PC-3 (cell line): ENCODE measurements around the gene ADD1. TPM values are rescaled to one million over a fixed set of nuclear protein-coding genes. Genes with fewer than 3 reads are reported as not detected.

Experiments used
- ATAC-seq: fragments of 200-7000 bp; cut with Tn5 transposase; 2 replicates; pipeline ENCODE4 v1.9.1; 2020; ENCODE audit warnings: mild to moderate bottlenecking, moderate library complexity
- BruUV-seq: library from RNA; stranded (reverse); fragments of 400-500 nt; replicated peaks from 2 replicates; lab custom pipeline; 2021; lab: Mats Ljungman, UMichigan
- CTCF ChIA-PET: fragments of 300-600 bp; sonication (Branson Sonifier 250); formaldehyde crosslinking; loops from one replicate; lab custom pipeline; 2022; ENCODE audit warnings: antibody characterized with exemption; lab: Charles Lee
- POLR2A ChIA-PET: fragments of 300-600 bp; sonication (Branson Sonifier 250); formaldehyde crosslinking; loops from one replicate; lab custom pipeline; 2022; ENCODE audit warnings: antibody characterized with exemption; ENCODE audit not compliant: unreplicated experiment; lab: Charles Lee
- DNase-seq: peaks from one replicate; pipeline ENCODE4 v3.0.0-alpha.2; 2015
- H2AFZ ChIP-seq: fragments of 300-600 bp; sonication (generic); 2 replicates; pipeline ENCODE4 v1.6.0; 2016; ENCODE audit warnings: antibody characterized with exemption, low read length
- H3F3A ChIP-seq: fragments of 300-600 bp; sonication (generic); one replicate; pipeline ENCODE4 v1.6.0; 2017; ENCODE audit warnings: antibody characterized with exemption, low read length, control low read depth, mild to moderate bottlenecking; ENCODE audit not compliant: unreplicated experiment
- H3K27ac ChIP-seq: fragments of 300-600 bp; sonication (generic); 2 replicates; pipeline ENCODE4 v1.5.1; 2016; ENCODE audit warnings: mild to moderate bottlenecking, low read length
- H3K27me3 ChIP-seq: fragments of 300-600 bp; sonication (generic); 2 replicates; pipeline ENCODE4 v1.6.1; 2016; ENCODE audit warnings: low read length, mixed read lengths
- H3K36me3 ChIP-seq: fragments of 300-600 bp; sonication (generic); 2 replicates; pipeline ENCODE4 v1.6.1; 2016; ENCODE audit warnings: low read depth, mixed run types, low read length, mixed read lengths
- H3K4me1 ChIP-seq: fragments of 300-600 bp; sonication (generic); 2 replicates; pipeline ENCODE4 v1.5.1; 2016; ENCODE audit warnings: low read length; ENCODE audit not compliant: insufficient read depth
- H3K4me2 ChIP-seq: fragments of 300-600 bp; sonication (generic); 2 replicates; pipeline ENCODE4 v1.6.0; 2016; ENCODE audit warnings: low read length
- H3K4me3 ChIP-seq: fragments of 300-600 bp; sonication (generic); 2 replicates; pipeline ENCODE4 v1.5.1; 2016; ENCODE audit warnings: mild to moderate bottlenecking, low read length, mixed read lengths
- H3K79me2 ChIP-seq: fragments of 300-600 bp; sonication (generic); 2 replicates; pipeline ENCODE4 v1.6.1; 2017; ENCODE audit warnings: low read length, mixed read lengths
- H3K9ac ChIP-seq: fragments of 300-600 bp; sonication (generic); 2 replicates; pipeline ENCODE4 v1.6.0; 2016; ENCODE audit warnings: mild to moderate bottlenecking, low read length
- H3K9me2 ChIP-seq: fragments of 300-600 bp; sonication (generic); replicated peaks from 2 replicates; pipeline ENCODE4 v1.6.1; 2016; ENCODE audit warnings: mixed run types, low read length, mixed read lengths
- H3K9me3 ChIP-seq: fragments of 300-600 bp; sonication (generic); 2 replicates; pipeline ENCODE4 v1.6.1; 2016; ENCODE audit warnings: low read length, mixed read lengths
- H4K20me1 ChIP-seq: fragments of 300-600 bp; sonication (generic); 2 replicates; pipeline ENCODE4 v1.6.1; 2016; ENCODE audit warnings: low read length, mixed read lengths
- CTCF ChIP-seq: fragments of 300-600 bp; sonication (generic); conservative IDR thresholded peaks from 2 replicates; pipeline ENCODE4 v1.5.1; 2017; ENCODE audit warnings: antibody characterized with exemption, low read depth, mild to moderate bottlenecking, low read length
- EZH2 ChIP-seq: fragments of 300-600 bp; sonication (generic); IDR thresholded peaks from one replicate; pipeline ENCODE4 v1.6.1; 2017; ENCODE audit warnings: antibody characterized with exemption, mild to moderate bottlenecking, low read length; ENCODE audit not compliant: unreplicated experiment
- EZH2phosphoT487 ChIP-seq: fragments of 300-600 bp; sonication (generic); IDR thresholded peaks from 2 replicates; pipeline ENCODE4 v1.6.1; 2018; ENCODE audit warnings: mild to moderate bottlenecking, antibody characterized with exemption, low read length, borderline replicate concordance
- intact Hi-C: fragments of 100-400 bp; cut with micrococcal nuclease; formaldehyde crosslinking; loops from 2 replicates; pipeline ENCODE4 v1.9.0; 2023
- total RNA-seq: library from RNA; depleted of rRNA; stranded (reverse); fragments of >200 nt; gene quantifications from 2 replicates; pipeline ENCODE4 v1.2.3, GENCODE V29; 2014

Gene ADD1
- total RNA-seq, 1 experiment from 2014 or later, result 118 TPM

- POLR2A ChIA-PET, result no interaction called here
- DNase-seq (no peak), ATAC-seq (no peak)
- Histone ChIP-seq H3K9ac (no peak overlapping the region), H3K27me3 (no peaks in the 10 kb centered on the region), H3K79me2 (no peaks in the 10 kb centered on the region), H3K4me3 (no peak overlapping the region), H3K36me3 (no peaks in the 10 kb centered on the region; the same call in 1 of the 2 replicates), H3K4me1 (no peaks in the 10 kb centered on the region), H2AFZ (no peak overlapping the region), H3K27ac (no peak overlapping the region), H3K9me2 (no peaks in the 10 kb centered on the region), H3K9me3 (no peaks in the 10 kb centered on the region), H3F3A (no peaks in the 10 kb centered on the region), H4K20me1 (no peaks in the 10 kb centered on the region), H3K4me2 (no peak overlapping the region)
- TF ChIP-seq EZH2phosphoT487 (no peak), CTCF (no peak), EZH2 (no peak)
- intact Hi-C loops, result no loop called here
- CTCF ChIA-PET, result no interaction called here
- BruUV-seq, result no TSS peak
These were observed 82.6 kb downstream of the ADD1 start for GRCh38 chr4:2925931-2926860.

- no peak for DNase-seq
- H3K79me2 ChIP-seq, result no peaks in the 10 kb centered on the region
- H2AFZ ChIP-seq, result no peak overlapping the region
- ChIA-PET CTCF (no interaction called here), POLR2A (interaction anchor here (0.6 kb wide), 1 partner anchor 62 kb away, joined by 7 read pairs; no protein-coding TSS in a partner anchor)
- H4K20me1 ChIP-seq, result no peaks in the 10 kb centered on the region
- H3K27me3 ChIP-seq, result no peaks in the 10 kb centered on the region
- no peaks in the 10 kb centered on the region for H3F3A ChIP-seq
- BruUV-seq, result no TSS peak
- H3K9ac ChIP-seq, result no peak overlapping the region
- H3K4me1 ChIP-seq, result no peaks in the 10 kb centered on the region
- ATAC-seq, result no peak
- no peak overlapping the region for H3K4me3 ChIP-seq
- H3K27ac ChIP-seq, result no peak overlapping the region
- no peaks in the 10 kb centered on the region for H3K9me2 ChIP-seq
- TF ChIP-seq CTCF (no peak), EZH2 (no peak), EZH2phosphoT487 (no peak)
- intact Hi-C loops, result no loop called here
- no peak overlapping the region for H3K4me2 ChIP-seq
- no peaks in the 10 kb centered on the region; the same call in 1 of the 2 replicates for H3K36me3 ChIP-seq
- H3K9me3 ChIP-seq, result no peaks in the 10 kb centered on the region
These were observed 83.5 kb downstream of the ADD1 start for GRCh38 chr4:2927016-2927695.
